GM10248 (cell line): ENCODE data around the gene CYBC1.

ENCODE experiments used
- CTCF ChIA-PET: fragments of 300-600 bp; sonication (Branson Sonifier 250); formaldehyde crosslinking; extraction: SDS; loops from one replicate; lab custom pipeline; 2021; ENCODE audit warnings: antibody characterized with exemption; lab: Yijun Ruan, JAX
- POLR2A ChIA-PET: fragments of 350-650 bp; sonication (Branson Sonifier 250); formaldehyde crosslinking; extraction: SDS; loops from one replicate; lab custom pipeline; 2020; ENCODE audit warnings: antibody characterized with exemption; lab: Yijun Ruan, JAX
- DNase-seq: peaks from one replicate; pipeline ENCODE4 v3.0.0; 2012; ENCODE audit errors: extremely low spot score
- CTCF ChIP-seq: IDR thresholded peaks from 2 replicates; pipeline ENCODE4 v1.5.1; 2012; ENCODE audit warnings: mild to moderate bottlenecking, low read depth; ENCODE audit errors: extremely low read depth, missing control alignments, control extremely low read depth

CYBC1 gene

GRCh38 chr17:82444941-82445521 lies 5.5 kb downstream of the CYBC1 start:
- CTCF ChIA-PET: interaction anchor here (1.0 kb wide), 1 partner anchor 83 kb away, joined by 3 read pairs; no protein-coding TSS in a partner anchor
- no peak for TF ChIP-seq CTCF
- no peak for DNase-seq
- POLR2A ChIA-PET: no interaction called here

GRCh38 chr17:82444284-82444893 lies 6.2 kb downstream of the CYBC1 start:
- ChIA-PET POLR2A (no interaction called here), CTCF (interaction anchor here (2.8 kb wide), 1 partner anchor 19 kb away, joined by 12 read pairs; no protein-coding TSS in a partner anchor)
- no peak for TF ChIP-seq CTCF
- no peak for DNase-seq

GRCh38 chr17:82443465-82444283 lies 6.9 kb downstream of the CYBC1 start:
- TF ChIP-seq CTCF: no peak
- ChIA-PET CTCF (interaction anchor here (1.4 to 2.8 kb wide), 2 partner anchors 19 to 110 kb away, joined by 3 to 12 read pairs; no protein-coding TSS in a partner anchor), POLR2A (no interaction called here)
- DNase-seq: no peak

- no peak for TF ChIP-seq CTCF
- POLR2A ChIA-PET: interaction anchor here (0.7 kb wide), 1 partner anchor 15 kb away, joined by 3 read pairs; no protein-coding TSS in a partner anchor
- CTCF ChIA-PET: interaction anchor here (1.4 to 2.8 kb wide), 2 partner anchors 18 to 111 kb away, joined by 3 to 12 read pairs; no protein-coding TSS in a partner anchor
- DNase-seq: no peak
Measured at GRCh38 chr17:82442643-82443464, 7.7 kb downstream of the CYBC1 start.

- TF ChIP-seq CTCF: no peak
- ChIA-PET POLR2A (interaction anchor here (0.7 kb wide), 1 partner anchor 16 kb away, joined by 3 read pairs; no protein-coding TSS in a partner anchor), CTCF (interaction anchor here (1.0 to 2.8 kb wide), 3 partner anchors 17 to 112 kb away, joined by 3 to 12 read pairs (median 3); no protein-coding TSS in a partner anchor)
- DNase-seq: no peak
Measured at GRCh38 chr17:82441691-82442487, 8.7 kb downstream of the CYBC1 start.
